AG09309 (cell line): ENCODE data around the gene LTK.

ENCODE experiments used
- DNase-seq: peaks from one replicate; pipeline ENCODE4 v3.0.0-alpha.2; 2010; ENCODE audit warnings: low read depth
- H3K4me3 ChIP-seq: 2 replicates; pipeline ENCODE4 v1.5.1; 2011; ENCODE audit warnings: mild to moderate bottlenecking, low read depth, low read length, moderate library complexity; ENCODE audit not compliant: control insufficient read depth
- CTCF ChIP-seq: IDR thresholded peaks from 2 replicates; pipeline ENCODE4 v1.5.1; 2011; ENCODE audit warnings: mild to moderate bottlenecking, low read depth, low read length, inconsistent platforms; ENCODE audit not compliant: insufficient read depth, control insufficient read depth; ENCODE audit errors: missing control alignments

LTK gene

GRCh38 chr15:41494190-41494921, 19.3 kb downstream of the LTK start:
- no peak for DNase-seq
- no peak for TF ChIP-seq CTCF

GRCh38 chr15:41493902-41494189, 19.8 kb downstream of the LTK start:
- DNase-seq = no peak
- peak overlapping the region; percentile 30 for H3K4me3 ChIP-seq
- no peak for TF ChIP-seq CTCF

More at GRCh38 chr15:41494190-41494921, 19.3 kb downstream of the LTK start:
- H3K4me3 ChIP-seq = peak overlapping the region; percentile 25

- TF ChIP-seq CTCF = no peak
- DNase-seq = no peak
- H3K4me3 ChIP-seq = peak within 1 kb of the TSS; percentile 30
Observed at GRCh38 chr15:41493205-41493901, 20.3 kb downstream of the LTK start, which contains the start of gene ITPKA. ITPKA (plus strand) TSS chr15:41493874; CDS start chr15:41493928, 54 bp downstream.

- no peak for DNase-seq
- peak overlapping the region; percentile 30 for H3K4me3 ChIP-seq
- TF ChIP-seq CTCF = no peak
Observed at GRCh38 chr15:41492597-41493204, 20.9 kb downstream of the LTK start.

- no peak for DNase-seq
- no peak for TF ChIP-seq CTCF
- no peak overlapping the region for H3K4me3 ChIP-seq
Observed at GRCh38 chr15:41491889-41492288, 21.7 kb downstream of the LTK start.

GRCh38 chr15:41490355-41490754, 23.3 kb downstream of the LTK start:
- DNase-seq = peak; percentile 90
- no peak for TF ChIP-seq CTCF
- no peak overlapping the region for H3K4me3 ChIP-seq
